Ectodermal cell (in vitro differentiated cells): ENCODE data around the gene AUTS2.
"Not testable (repeated sequence)": the region's sequence is repeated elsewhere in the genome, so short reads cannot be mapped to it uniquely, and the experiment has no call there.

Experiments
- H3K27ac ChIP-seq: 2 replicates; pipeline ENCODE4 v1.7.0; 2013; ENCODE audit warnings: mild to moderate bottlenecking, low read depth, low read length; ENCODE audit not compliant: insufficient read depth, poor library complexity, severe bottlenecking
- H3K27me3 ChIP-seq: 2 replicates; pipeline ENCODE4 v1.7.0; 2013; ENCODE audit warnings: mild to moderate bottlenecking, low read length; ENCODE audit not compliant: insufficient read depth, control insufficient read depth, poor library complexity, severe bottlenecking
- H3K36me3 ChIP-seq: one replicate; pipeline ENCODE4 v1.7.0; 2013; ENCODE audit warnings: low read length; ENCODE audit not compliant: control insufficient read depth, insufficient read depth
- H3K4me1 ChIP-seq: one replicate; pipeline ENCODE4 v1.7.0; 2013; ENCODE audit warnings: low read length; ENCODE audit not compliant: control insufficient read depth, insufficient read depth
- H3K4me3 ChIP-seq: 2 replicates; pipeline ENCODE4 v1.7.0; 2013; ENCODE audit warnings: low read depth, low read length, control low read depth; ENCODE audit not compliant: insufficient read depth
- H3K9me3 ChIP-seq: 2 replicates; pipeline ENCODE4 v1.7.0; 2013; ENCODE audit warnings: mild to moderate bottlenecking, low read length, moderate library complexity; ENCODE audit not compliant: control insufficient read depth
- WGBS, 2 experiments: methylation state at CpG; one replicate each; pipeline ENCODE4 v1.1.7; 2013; ENCODE audit warnings: missing lambda C conversion rate in 2 of 2; 5-methylcytosine and 5-hydroxymethylcytosine counted together

Gene AUTS2

GRCh38 chr7:70588191-70588921 lies 990.1 kb downstream of the AUTS2 start:
- no peaks in the 10 kb centered on the region for H3K36me3 ChIP-seq
- no peak overlapping the region for H3K27ac ChIP-seq
- H3K4me1 ChIP-seq = peaks cover 38% of the 10 kb centered on the region
- H3K27me3 ChIP-seq = peaks cover 7% of the 10 kb centered on the region
- no peak overlapping the region for H3K4me3 ChIP-seq
- WGBS, 2 experiments = 50 to 53% methylated on average over 9 to 10 of the region's 10 CpGs
- no peaks in the 10 kb centered on the region for H3K9me3 ChIP-seq

- Histone ChIP-seq H3K27me3 (peaks cover 12% of the 10 kb centered on the region), H3K27ac (no peak overlapping the region), H3K36me3 (no peaks in the 10 kb centered on the region), H3K9me3 (no peaks in the 10 kb centered on the region), H3K4me1 (peaks cover 32% of the 10 kb centered on the region), H3K4me3 (no peak overlapping the region)
- 18 to 21% methylated on average over 7 of the region's 7 CpGs for WGBS, 2 experiments
Observed at GRCh38 chr7:70589010-70589409, 990.7 kb downstream of the AUTS2 start.

GRCh38 chr7:70589590-70589989 lies 991.3 kb downstream of the AUTS2 start:
- H3K27me3 ChIP-seq = peaks cover 18% of the 10 kb centered on the region
- H3K9me3 ChIP-seq = no peaks in the 10 kb centered on the region
- H3K27ac ChIP-seq = no peak overlapping the region
- 83 to 88% methylated on average over 2 to 3 of the region's 3 CpGs for WGBS, 2 experiments
- H3K36me3 ChIP-seq = no peaks in the 10 kb centered on the region
- peaks cover 27% of the 10 kb centered on the region for H3K4me1 ChIP-seq
- no peak overlapping the region for H3K4me3 ChIP-seq

DNA sequence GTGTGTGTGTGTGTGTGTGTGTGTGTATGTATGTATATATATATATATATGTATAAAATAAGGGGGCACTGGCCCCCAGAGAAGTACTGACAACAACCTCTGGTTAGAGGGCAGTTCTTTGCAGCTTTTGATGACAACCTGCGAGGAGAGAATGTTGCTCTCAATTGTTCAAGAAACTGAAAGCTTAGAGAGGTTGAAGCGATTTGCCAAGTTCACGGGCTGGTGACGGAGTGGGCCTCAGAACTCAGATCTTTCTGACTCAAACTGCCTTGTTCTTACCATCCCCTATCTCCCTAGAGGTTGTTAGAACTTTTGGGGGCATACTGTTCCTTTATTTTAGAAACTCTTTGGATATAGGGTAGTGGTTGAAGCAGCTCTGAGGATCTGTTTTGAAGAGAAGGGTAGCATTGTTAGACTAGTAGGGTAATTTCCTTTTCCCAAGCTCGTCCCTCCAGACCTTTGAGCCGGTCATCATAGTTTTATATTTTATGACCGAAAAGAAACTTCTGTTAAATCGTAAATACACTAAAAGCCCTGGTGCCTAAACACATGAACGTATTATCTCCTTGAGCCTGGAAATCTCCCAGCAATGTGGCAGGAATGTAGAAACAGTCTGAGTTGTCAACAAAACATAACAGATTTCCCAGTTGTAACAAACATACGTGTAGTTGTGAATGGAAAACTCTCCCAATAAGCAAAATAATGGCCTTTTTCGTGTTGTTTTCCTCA lies 992.0 kb downstream of the AUTS2 start:
- H3K27me3 ChIP-seq = peaks cover 24% of the 10 kb centered on the region
- H3K4me1 ChIP-seq = peaks cover 21% of the 10 kb centered on the region
- H3K9me3 ChIP-seq = no peaks in the 10 kb centered on the region
- 84 to 90% methylated on average over 9 to 11 of the region's 11 CpGs for WGBS, 2 experiments
- H3K27ac ChIP-seq = no peak overlapping the region
- no peak overlapping the region for H3K4me3 ChIP-seq
- no peaks in the 10 kb centered on the region for H3K36me3 ChIP-seq

GRCh38 chr7:70591643-70592042 lies 993.4 kb downstream of the AUTS2 start:
- Histone ChIP-seq H3K4me3 (no peak overlapping the region), H3K4me1 (peaks cover 25% of the 10 kb centered on the region), H3K9me3 (no peaks in the 10 kb centered on the region), H3K27ac (no peak overlapping the region), H3K36me3 (no peaks in the 10 kb centered on the region), H3K27me3 (peaks cover 38% of the 10 kb centered on the region)
- WGBS, 2 experiments = 92 to 94% methylated on average over 7 to 8 of the region's 8 CpGs

GRCh38 chr7:70592171-70592570 lies 993.9 kb downstream of the AUTS2 start:
- Histone ChIP-seq H3K9me3 (no peaks in the 10 kb centered on the region), H3K27ac (no peak overlapping the region), H3K27me3 (peaks cover 43% of the 10 kb centered on the region), H3K4me1 (peaks cover 25% of the 10 kb centered on the region), H3K36me3 (no peaks in the 10 kb centered on the region), H3K4me3 (no peak overlapping the region)
- WGBS, 2 experiments = 72 to 74% methylated on average over 4 of the region's 4 CpGs

- Histone ChIP-seq H3K36me3 (no peaks in the 10 kb centered on the region), H3K9me3 (no peaks in the 10 kb centered on the region), H3K27ac (no peak overlapping the region), H3K4me1 (peaks cover 8% of the 10 kb centered on the region), H3K4me3 (no peak overlapping the region), H3K27me3 (peaks cover 63% of the 10 kb centered on the region)
- WGBS, 2 experiments = 90% methylated on average over 4 of the region's 4 CpGs
Observed at GRCh38 chr7:70594170-70594569, 995.9 kb downstream of the AUTS2 start.

- 88 to 95% methylated on average over 6 to 7 of the region's 7 CpGs for WGBS, 2 experiments
- H3K4me3 ChIP-seq, H3K27ac ChIP-seq, H3K4me1 ChIP-seq, H3K36me3 ChIP-seq, H3K9me3 ChIP-seq: not testable (repeated sequence)
- peaks cover 70% of the 10 kb centered on the region for H3K27me3 ChIP-seq
Observed at GRCh38 chr7:70594885-70595284, 996.6 kb downstream of the AUTS2 start.

- 26 to 37% methylated on average over 6 of the region's 6 CpGs for WGBS, 2 experiments
- Histone ChIP-seq H3K27ac (no peak overlapping the region), H3K4me3 (peak overlapping the region; percentile 44), H3K9me3 (no peaks in the 10 kb centered on the region), H3K4me1 (peaks cover 7% of the 10 kb centered on the region), H3K36me3 (no peaks in the 10 kb centered on the region), H3K27me3 (peaks cover 68% of the 10 kb centered on the region)
Observed at GRCh38 chr7:70595370-70595754, 997.1 kb downstream of the AUTS2 start.

- Histone ChIP-seq H3K27ac (no peak overlapping the region), H3K27me3 (peaks cover 63% of the 10 kb centered on the region), H3K4me1 (peaks cover 7% of the 10 kb centered on the region), H3K9me3 (no peaks in the 10 kb centered on the region), H3K36me3 (no peaks in the 10 kb centered on the region), H3K4me3 (peak overlapping the region; percentile 44)
- 0% methylated on average over 82 of the region's 82 CpGs for WGBS, 2 experiments
Observed at GRCh38 chr7:70595755-70596597, 997.7 kb downstream of the AUTS2 start.
